ENCODE measurements around the gene FAM114A1. TPM values are rescaled to one million over a fixed set of nuclear protein-coding genes. Genes with fewer than 3 reads are reported as not detected.
"Not testable (repeated sequence)": the region's sequence is repeated elsewhere in the genome, so short reads cannot be mapped to it uniquely, and the experiment has no call there.

Gene FAM114A1
- total RNA-seq, 3 donors from 2014 or later = 59.1 to 94.7 (median 62.5) TPM

DNA sequence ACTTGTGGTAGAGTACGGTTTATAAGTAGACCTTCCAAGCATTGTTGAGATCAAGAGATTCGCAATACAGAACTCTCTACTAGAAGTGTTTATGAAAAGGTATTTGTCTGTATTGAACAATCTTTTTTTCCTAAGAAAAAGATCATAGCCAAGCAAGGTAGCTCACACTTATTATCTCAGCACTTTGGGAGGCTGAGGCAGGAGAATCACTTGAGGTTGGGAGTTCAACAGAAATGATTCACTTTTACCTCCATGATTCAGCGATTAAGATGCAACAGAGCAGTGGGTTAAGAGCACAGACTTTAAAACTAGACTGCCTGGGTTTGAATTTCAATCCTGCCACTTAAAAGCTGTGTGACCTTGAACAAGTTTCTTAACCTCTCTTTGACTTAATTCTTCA is 90.3 kb downstream of the FAM114A1 start:
- Histone ChIP-seq H3K4me1 (ENCODE audit: low read depth) (no peaks in the 10 kb centered on the region), H3K9me3 (no peaks in the 10 kb centered on the region), H3K36me3 (ENCODE audit: low read depth) (no peaks in the 10 kb centered on the region), H3K4me3 (no peak overlapping the region)
- ATAC-seq = no peak
- DNase-seq = no peak
- intact Hi-C loops (cut with DNase I, micrococcal nuclease) = no loop called here
- TF ChIP-seq, protein P1, sequence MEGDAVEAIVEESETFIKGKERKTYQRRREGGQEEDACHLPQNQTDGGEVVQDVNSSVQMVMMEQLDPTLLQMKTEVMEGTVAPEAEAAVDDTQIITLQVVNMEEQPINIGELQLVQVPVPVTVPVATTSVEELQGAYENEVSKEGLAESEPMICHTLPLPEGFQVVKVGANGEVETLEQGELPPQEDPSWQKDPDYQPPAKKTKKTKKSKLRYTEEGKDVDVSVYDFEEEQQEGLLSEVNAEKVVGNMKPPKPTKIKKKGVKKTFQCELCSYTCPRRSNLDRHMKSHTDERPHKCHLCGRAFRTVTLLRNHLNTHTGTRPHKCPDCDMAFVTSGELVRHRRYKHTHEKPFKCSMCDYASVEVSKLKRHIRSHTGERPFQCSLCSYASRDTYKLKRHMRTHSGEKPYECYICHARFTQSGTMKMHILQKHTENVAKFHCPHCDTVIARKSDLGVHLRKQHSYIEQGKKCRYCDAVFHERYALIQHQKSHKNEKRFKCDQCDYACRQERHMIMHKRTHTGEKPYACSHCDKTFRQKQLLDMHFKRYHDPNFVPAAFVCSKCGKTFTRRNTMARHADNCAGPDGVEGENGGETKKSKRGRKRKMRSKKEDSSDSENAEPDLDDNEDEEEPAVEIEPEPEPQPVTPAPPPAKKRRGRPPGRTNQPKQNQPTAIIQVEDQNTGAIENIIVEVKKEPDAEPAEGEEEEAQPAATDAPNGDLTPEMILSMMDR (IDR thresholded peaks at IDR 0.05) = no peak

DNA sequence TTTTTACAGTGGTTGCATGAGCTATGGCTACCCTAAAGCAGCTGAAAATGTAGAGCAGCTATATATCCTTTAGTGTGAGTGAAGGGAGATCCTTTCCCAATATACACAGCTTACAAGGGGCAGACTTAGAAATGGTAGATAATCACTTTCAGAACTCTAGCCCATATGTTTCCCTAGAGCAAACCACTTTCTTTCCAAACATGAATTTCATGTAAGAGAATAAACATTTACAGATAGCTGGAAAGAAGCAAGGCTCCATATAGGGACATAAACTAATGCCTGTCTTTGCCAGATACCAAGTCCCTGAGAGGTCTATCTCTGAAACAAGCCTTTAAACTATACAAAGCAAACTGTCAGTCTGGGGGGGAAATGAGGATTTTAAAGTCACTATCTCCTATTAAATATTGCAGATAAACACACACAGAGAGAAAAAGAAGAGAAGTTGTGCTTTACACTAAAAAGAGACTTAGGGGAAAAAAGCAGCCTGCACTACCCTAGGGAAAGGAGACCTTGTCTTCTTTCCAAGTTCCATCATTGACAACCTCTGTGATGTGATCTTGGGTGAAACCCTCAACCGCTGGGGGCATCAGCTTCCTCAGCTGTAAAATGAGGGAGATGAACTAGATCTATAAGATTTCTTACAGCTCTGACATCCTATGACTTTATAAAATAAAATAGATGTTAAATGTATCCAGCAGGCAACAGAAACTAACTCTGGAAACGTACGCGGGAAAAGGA is 91.0 kb downstream of the FAM114A1 start:
- DNase-seq (no peak), ATAC-seq (no peak)
- Histone ChIP-seq H3K36me3 (ENCODE audit: low read depth) (no peaks in the 10 kb centered on the region), H3K4me1 (ENCODE audit: low read depth) (no peaks in the 10 kb centered on the region), H3K4me3 (no peak overlapping the region), H3K9me3 (no peaks in the 10 kb centered on the region)
- intact Hi-C loops (cut with DNase I, micrococcal nuclease) = no loop called here
- TF ChIP-seq, protein P1 (IDR thresholded peaks at IDR 0.05) = no peak

DNA sequence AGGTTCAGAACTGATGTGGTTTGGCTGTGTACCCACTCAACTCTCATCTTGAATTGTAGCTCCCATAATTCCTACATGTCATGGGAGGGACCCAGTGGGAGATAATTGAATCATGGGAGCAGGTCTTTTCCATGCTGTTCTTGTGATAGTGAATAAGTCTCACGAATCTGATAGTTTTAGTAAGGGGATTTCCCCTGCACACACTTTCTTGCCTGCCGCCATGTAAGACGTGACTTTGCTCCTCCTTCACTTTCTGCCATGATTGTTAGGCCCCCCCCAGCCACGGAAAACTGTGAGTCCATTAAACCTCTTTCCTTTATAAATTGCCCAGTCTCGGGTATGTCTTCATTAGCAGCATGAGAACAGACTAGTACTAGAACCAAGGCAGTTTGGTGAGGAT is 91.6 kb downstream of the FAM114A1 start:
- H3K4me3 ChIP-seq; ATAC-seq; H3K36me3 ChIP-seq (ENCODE audit: low read depth); DNase-seq; H3K9me3 ChIP-seq; intact Hi-C loops (cut with DNase I, micrococcal nuclease); H3K4me1 ChIP-seq (ENCODE audit: low read depth): not testable (repeated sequence)

DNA sequence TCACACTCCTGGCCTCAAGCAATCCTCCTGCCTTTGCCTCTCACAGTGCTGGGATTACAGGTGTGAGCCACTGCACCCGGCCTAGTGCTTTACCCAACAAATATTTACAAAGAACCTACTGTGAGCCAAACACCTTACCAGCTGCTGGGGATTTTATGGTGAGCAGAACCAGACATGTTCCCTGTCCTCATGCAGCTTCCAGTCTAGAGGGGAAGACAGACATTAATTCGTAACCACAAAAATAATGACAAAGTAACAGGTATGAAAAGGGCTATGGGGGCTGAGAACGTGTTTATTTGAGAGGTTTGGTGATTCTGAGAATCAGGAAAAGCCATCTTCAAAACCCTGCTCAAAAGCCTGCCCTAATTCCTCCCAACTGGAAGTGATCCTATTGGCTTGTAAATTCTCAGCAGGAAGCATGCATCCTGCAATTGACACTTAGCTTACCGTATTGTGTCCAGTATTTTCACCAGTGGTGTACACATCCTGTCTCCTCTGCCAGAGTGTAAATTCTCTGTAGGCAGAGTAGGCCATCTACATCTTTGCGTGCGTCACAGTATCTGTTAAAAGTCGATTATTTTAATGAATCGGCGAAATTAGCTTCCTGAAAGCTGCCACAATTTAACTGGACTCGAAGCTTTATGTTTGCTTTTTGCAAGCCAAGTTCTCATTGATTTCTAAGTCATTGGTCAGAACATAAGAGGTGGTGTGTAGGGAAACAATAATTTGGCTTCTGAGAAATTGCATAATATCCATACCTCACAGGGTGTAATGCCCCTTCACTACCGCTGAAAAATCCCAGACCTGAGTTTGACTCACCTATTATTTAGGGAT is 97.6 kb downstream of the FAM114A1 start:
- no peaks in the 10 kb centered on the region for H3K9me3 ChIP-seq
- DNase-seq = no peak
- H3K4me3 ChIP-seq = no peak overlapping the region
- TF ChIP-seq, protein P1 (IDR thresholded peaks at IDR 0.05) = no peak
- intact Hi-C loops (cut with DNase I, micrococcal nuclease) = no loop called here
- H3K36me3 ChIP-seq (ENCODE audit: low read depth) = no peaks in the 10 kb centered on the region
- ATAC-seq = no peak
- no peaks in the 10 kb centered on the region for H3K4me1 ChIP-seq (ENCODE audit: low read depth)

DNA sequence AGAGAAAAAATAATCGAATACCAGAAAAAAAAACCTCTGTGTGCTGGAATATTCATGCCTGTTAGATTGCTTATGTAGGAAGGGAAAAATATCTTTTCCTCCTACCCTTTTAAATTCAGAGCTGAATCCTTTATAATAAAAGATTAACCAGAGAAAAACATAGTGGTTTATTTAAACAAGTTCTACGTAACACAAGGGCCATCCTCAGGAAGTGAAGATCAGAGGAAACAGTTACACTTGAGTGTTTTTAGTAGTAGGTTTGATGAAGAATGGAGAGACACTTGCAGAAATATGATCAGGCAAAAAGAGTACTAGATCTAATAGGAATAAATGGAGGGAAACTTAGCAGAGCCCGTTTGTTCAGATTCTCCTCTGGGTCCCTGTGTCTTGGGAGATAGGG is 98.3 kb downstream of the FAM114A1 start:
- intact Hi-C loops (cut with DNase I, micrococcal nuclease) = no loop called here

More for the DNA sequence above, 98.3 kb downstream of the FAM114A1 start:
- DNase-seq (no peak), ATAC-seq (no peak)
- H3K4me3 ChIP-seq = no peak overlapping the region
- H3K4me1 ChIP-seq (ENCODE audit: low read depth) = no peaks in the 10 kb centered on the region
- no peaks in the 10 kb centered on the region for H3K9me3 ChIP-seq
- H3K36me3 ChIP-seq (ENCODE audit: low read depth) = no peaks in the 10 kb centered on the region
- TF ChIP-seq, protein P1 (IDR thresholded peaks at IDR 0.05) = no peak
